Liver (tissue), 3 donors: Measurements from ENCODE around the gene ADTRP.

ENCODE experiments used
- CTCF ChIP-seq: fragments of 150-350 bp; IDR thresholded peaks from 2 replicates; pipeline ENCODE4 v1.5.1; 2017; ENCODE audit warnings: improper control_type of control experiment, low read depth, low read length; ENCODE audit not compliant: missing input control
- EGR1 ChIP-seq, 2 donors: IDR thresholded peaks; 2 replicates each; pipeline ENCODE4 v1.6.1; 2016 to 2018; ENCODE audit warnings: antibody characterized with exemption in 2 of 2, low read depth in 2 of 2
- GABPA ChIP-seq, 2 donors: IDR thresholded peaks in 1 of 2; conservative IDR thresholded peaks in 1 of 2; 2 replicates each; pipeline ENCODE4 v1.6.1; 2016; ENCODE audit warnings: antibody characterized with exemption in 2 of 2, mild to moderate bottlenecking in 1 of 2, moderate library complexity in 1 of 2
- JUND ChIP-seq, 2 donors: IDR thresholded peaks; 2 replicates each; pipeline ENCODE4 v1.6.1; 2016; ENCODE audit warnings: antibody characterized with exemption in 2 of 2
- RAD21 ChIP-seq, 2 donors: IDR thresholded peaks; 2 replicates each; pipeline ENCODE4 v1.6.1; 2016; ENCODE audit warnings: antibody characterized with exemption in 2 of 2, mild to moderate bottlenecking in 2 of 2
- REST ChIP-seq: IDR thresholded peaks from 2 replicates; pipeline ENCODE4 v1.6.1; 2016; ENCODE audit warnings: antibody characterized with exemption, mild to moderate bottlenecking
- SP1 ChIP-seq: IDR thresholded peaks from 2 replicates; pipeline ENCODE4 v1.6.1; 2018; ENCODE audit warnings: antibody characterized with exemption, mild to moderate bottlenecking
- TAF1 ChIP-seq: conservative IDR thresholded peaks from 2 replicates; pipeline ENCODE4 v1.6.1; 2016; ENCODE audit warnings: antibody characterized with exemption, mild to moderate bottlenecking
- YY1 ChIP-seq: IDR thresholded peaks from 2 replicates; pipeline ENCODE4 v1.6.1; 2016; ENCODE audit warnings: antibody characterized with exemption, mild to moderate bottlenecking
- ZBTB33 ChIP-seq: IDR thresholded peaks from 2 replicates; pipeline ENCODE4 v1.6.1; 2016; ENCODE audit warnings: antibody characterized with exemption
- donor health status: healthy.
- donor health status: healthy.

GRCh38 chr6:11772109-11772825 is 6.3 kb downstream of the ADTRP start:
- TF ChIP-seq TAF1, result no peak
- TF ChIP-seq CTCF, result no peak
- TF ChIP-seq REST, result no peak
- TF ChIP-seq ZBTB33, result no peak
- no peak for TF ChIP-seq GABPA (IDR thresholded peaks at IDR 0.05 in 1 of 2, conservative IDR thresholded peaks at IDR 0.05 in 1 of 2)
- TF ChIP-seq SP1, result no peak
- no peak for TF ChIP-seq JUND (IDR thresholded peaks at IDR 0.05)
- no peak for TF ChIP-seq RAD21 (IDR thresholded peaks at IDR 0.05)
- TF ChIP-seq EGR1 (IDR thresholded peaks at IDR 0.05; ENCODE audit: low read depth in 2 of 2), result no peak
- TF ChIP-seq YY1, result no peak
